Measurements from ENCODE around the gene PTDSS2. TPM values are rescaled to one million over a fixed set of nuclear protein-coding genes. Genes with fewer than 3 reads are reported as not detected.

The PTDSS2 gene
- total and polyA plus RNA-seq, 9 of the 15 experiments (the other 6 are each of a cell fraction or from before 2014, with no cell fraction given), result 0.45 to 53.9 (median 17.2) TPM

GRCh38 chr11:535519-536454 lies 85.7 kb downstream of the PTDSS2 start, which contains the start of gene HRAS (continued):
- no peak for TF ChIP-seq JUN (IDR thresholded peaks at IDR 0.05; ENCODE audit: borderline replicate concordance, low read depth, low read length)
- TF ChIP-seq JUN (CRISPR knock-in tag; IDR thresholded peaks at IDR 0.05; ENCODE audit: borderline replicate concordance), result no peak
- no peak for TF ChIP-seq KAT2B (IDR thresholded peaks at IDR 0.05; ENCODE audit: low read depth, low read length)
- no peak for TF ChIP-seq KAT8 (IDR thresholded peaks at IDR 0.05; ENCODE audit: low read depth)
- TF ChIP-seq, protein P1, sequence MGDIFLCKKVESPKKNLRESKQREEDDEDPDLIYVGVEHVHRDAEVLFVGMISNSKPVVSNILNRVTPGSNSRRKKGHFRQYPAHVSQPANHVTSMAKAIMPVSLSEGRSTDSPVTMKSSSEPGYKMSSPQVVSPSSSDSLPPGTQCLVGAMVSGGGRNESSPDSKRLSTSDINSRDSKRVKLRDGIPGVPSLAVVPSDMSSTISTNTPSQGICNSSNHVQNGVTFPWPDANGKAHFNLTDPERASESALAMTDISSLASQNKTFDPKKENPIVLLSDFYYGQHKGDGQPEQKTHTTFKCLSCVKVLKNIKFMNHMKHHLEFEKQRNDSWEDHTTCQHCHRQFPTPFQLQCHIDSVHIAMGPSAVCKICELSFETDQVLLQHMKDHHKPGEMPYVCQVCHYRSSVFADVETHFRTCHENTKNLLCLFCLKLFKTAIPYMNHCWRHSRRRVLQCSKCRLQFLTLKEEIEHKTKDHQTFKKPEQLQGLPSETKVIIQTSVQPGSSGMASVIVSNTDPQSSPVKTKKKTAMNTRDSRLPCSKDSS (IDR thresholded peaks at IDR 0.05; ENCODE audit: low read depth, partially characterized antibody), result no peak
- TF ChIP-seq ARID1B (IDR thresholded peaks at IDR 0.05), result no peak
- peak; percentile 99 for TF ChIP-seq PKNOX1 (IDR thresholded peaks at IDR 0.05)
- TF ChIP-seq ELF2 (CRISPR knock-in tag; IDR thresholded peaks at IDR 0.05), result no peak
- TF ChIP-seq MCM7 (IDR thresholded peaks at IDR 0.05), result no peak
- peak; percentile 79; the same call in 1 of the 2 replicates for TF ChIP-seq PHF8 (IDR thresholded peaks at IDR 0.05; ENCODE audit: borderline replicate concordance, low read length)
- TF ChIP-seq SMARCA5 (IDR thresholded peaks at IDR 0.05), result no peak
- peak; percentile 29; the same call in 1 of the 2 replicates for TF ChIP-seq HNRNPL (IDR thresholded peaks at IDR 0.05; ENCODE audit: low read depth, low read length)
- no peak for TF ChIP-seq ZSCAN29 (IDR thresholded peaks at IDR 0.05)
- TF ChIP-seq, protein P2, sequence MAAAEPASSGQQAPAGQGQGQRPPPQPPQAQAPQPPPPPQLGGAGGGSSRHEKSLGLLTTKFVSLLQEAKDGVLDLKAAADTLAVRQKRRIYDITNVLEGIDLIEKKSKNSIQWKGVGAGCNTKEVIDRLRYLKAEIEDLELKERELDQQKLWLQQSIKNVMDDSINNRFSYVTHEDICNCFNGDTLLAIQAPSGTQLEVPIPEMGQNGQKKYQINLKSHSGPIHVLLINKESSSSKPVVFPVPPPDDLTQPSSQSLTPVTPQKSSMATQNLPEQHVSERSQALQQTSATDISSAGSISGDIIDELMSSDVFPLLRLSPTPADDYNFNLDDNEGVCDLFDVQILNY (CRISPR knock-in tag; IDR thresholded peaks at IDR 0.05), result no peak
- TF ChIP-seq HBP1 (CRISPR knock-in tag; IDR thresholded peaks at IDR 0.05), result no peak
- TF ChIP-seq HNRNPUL1 (IDR thresholded peaks at IDR 0.05; ENCODE audit: low read length), result no peak
- peak; percentile 66 for TF ChIP-seq TBP (optimal IDR thresholded peaks at IDR 0.05; ENCODE audit: low read depth, low read length)
- TF ChIP-seq VEZF1 (CRISPR knock-in tag; IDR thresholded peaks at IDR 0.05), result peak; percentile 83
- peak; percentile 41; the same call in 1 of the 2 replicates for TF ChIP-seq KDM2B (CRISPR knock-in tag; IDR thresholded peaks at IDR 0.05)
- TF ChIP-seq, protein P3, sequence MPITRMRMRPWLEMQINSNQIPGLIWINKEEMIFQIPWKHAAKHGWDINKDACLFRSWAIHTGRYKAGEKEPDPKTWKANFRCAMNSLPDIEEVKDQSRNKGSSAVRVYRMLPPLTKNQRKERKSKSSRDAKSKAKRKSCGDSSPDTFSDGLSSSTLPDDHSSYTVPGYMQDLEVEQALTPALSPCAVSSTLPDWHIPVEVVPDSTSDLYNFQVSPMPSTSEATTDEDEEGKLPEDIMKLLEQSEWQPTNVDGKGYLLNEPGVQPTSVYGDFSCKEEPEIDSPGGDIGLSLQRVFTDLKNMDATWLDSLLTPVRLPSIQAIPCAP (CRISPR knock-in tag; IDR thresholded peaks at IDR 0.05; ENCODE audit: borderline replicate concordance), result no peak
- peak; percentile 85 for TF ChIP-seq RBFOX2 (IDR thresholded peaks at IDR 0.05; ENCODE audit: low read depth, low read length)
